HG03066 (cell line): ENCODE results near the gene CYP2W1.
A peak's percentile ranks its signal among the peaks of the same experiment; 100 is the strongest.

ENCODE experiments used
- ATAC-seq: cut with Tn5 transposase; IDR thresholded peaks from one replicate; pipeline ENCODE4 v1.9.1; 2021; ENCODE audit warnings: low read depth; ENCODE audit not compliant: unreplicated experiment

CYP2W1 gene

DNA sequence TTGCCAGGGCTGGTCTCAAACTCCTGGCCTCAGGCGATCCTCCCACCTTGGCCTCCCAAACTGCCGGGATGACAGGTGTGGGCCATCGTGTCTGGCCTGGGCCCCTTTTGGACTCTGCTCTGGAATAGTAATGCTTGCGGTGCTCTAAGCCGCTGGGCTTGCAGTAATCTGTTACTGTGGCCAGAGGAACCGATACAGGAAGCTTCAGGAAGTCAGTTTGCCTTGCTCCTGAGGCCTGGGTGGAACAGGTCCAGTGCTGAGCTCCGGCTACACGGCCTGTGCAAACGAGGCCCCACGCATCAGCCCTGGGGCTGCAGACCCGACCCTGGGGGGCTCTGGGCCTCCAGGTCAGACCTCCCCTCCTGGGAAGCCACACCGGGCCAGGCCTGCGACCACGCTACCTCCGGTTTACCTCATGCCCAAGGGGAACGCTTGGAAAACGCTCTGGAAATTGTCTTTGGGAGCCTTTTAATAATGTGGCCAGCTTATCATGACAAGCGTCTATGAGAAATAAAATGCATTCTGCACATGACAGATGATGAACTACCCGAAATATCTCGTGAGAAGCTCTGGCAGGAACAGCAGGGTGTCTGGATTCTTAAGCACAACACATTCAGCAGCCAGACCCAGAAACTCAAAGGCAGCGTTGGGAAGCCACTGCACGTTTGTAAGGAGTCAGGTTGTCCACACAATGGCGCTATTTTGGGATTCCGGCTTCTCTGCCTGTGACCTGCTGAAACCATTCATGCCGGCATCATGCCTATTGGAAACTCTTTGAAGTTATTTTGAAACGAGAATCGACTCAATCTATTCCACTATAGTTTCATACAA is 18.4 kb upstream of the CYP2W1 start:
- ATAC-seq: no peak

DNA sequence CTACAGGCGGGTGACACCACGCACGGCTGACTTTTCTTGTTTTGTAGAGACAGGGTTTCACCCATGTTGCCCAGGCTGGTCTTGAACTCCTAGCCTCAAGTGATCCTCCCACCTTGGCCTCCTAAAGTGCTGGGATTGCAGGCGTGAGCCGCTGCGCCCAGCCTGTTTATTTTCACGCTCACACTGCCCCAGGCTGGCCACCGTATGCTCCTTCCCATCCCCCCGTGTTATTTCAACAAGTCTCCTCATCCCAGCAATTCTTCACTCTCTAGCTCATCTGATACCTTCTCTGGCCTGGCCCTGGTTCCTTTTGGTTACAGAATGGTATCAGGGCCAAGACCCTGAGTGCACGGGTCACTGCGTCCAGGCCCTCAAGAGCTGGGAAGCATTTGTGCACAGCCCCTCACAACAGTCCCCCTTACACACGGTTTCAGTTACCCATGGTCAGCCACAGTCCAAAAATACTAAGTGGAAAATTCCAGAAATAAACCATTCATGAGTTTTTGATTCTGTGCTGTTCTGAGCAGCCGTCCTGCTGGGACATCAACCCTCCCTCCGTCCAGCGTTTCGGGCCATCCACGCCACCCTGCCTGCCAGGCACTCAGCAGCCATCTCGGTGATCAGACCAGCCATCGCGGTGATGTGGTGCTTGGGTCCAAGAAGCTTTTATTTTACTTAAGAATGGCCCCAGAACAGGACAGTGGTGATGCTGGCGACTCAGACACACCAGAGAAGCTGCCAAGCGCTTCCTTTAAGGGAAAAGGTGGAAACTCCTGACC is 16.5 kb upstream of the CYP2W1 start:
- no peak for ATAC-seq

DNA sequence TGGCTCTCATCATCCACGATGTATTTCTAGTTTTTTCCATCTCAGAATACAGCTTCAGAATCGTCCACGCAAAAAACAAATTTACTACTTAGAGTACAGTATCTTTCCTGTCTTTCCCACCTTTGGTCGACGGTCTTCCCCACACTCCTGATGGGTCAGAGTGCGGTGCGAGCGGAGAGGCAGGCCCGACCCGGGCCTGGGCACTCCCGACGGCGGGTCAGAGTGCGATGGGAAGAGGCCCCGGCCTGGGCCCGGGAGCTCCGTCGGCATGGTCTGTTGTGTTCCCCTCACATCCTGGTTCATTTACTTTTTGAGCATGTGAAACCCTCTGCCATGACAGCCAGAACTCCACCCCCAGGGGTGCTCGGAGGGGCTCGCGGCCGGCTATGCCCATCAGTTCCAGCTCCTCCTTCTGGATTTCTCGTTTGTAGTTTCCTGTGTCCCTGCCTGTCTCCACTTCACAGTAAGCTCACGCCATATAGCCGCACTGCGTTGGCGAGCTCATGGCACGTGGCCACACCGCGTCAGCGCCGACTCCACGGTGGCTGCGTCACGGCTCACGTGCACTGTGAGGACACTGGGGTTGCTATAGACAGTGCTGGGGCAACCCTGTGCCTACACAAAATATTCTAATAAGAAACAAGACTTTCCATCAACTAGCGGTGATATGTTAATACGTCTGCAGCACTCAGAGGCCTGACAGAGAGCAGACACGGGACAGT is 15.5 kb upstream of the CYP2W1 start:
- ATAC-seq: no peak

DNA sequence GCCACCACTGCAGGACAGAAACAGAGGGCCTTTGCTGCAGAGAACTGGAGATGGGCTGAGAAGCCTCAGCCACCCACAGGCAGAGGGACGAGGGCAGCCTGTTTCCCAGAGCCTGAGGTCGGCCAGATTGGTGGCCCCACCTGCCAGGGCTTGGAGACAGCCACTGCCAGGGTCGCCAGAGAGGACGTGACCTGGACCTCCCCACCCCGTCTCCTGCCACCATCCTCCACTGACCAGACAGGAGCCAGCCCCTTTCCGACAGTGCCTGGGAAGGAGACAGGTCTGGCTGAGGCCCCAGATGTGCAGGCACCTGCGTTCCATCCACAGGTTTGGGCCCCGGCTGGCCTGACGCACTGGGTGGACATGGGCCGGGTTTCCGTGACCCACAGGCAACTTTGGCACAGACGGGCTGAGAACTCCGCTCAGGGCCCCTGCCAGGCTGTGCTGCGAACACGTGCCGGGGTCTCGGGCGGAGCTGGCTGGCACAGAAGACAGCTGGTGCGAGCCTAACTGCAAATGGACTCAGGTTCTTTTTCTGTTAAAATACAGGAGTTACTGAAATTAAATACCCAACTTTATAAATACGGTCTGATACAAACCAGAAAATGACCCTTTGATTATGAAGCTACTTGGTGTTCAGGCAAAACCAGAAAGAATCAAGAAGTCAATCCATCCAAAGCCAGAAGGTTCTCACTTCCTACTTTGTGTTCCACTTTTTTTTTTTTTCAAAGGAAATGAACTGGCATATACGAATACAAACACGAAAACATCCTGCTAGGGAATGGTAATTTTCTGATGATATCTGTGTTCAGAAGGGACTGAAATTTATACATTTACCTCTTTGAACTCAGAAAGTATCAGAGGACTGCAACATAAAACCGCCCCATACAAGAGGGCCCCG is 14.5 kb upstream of the CYP2W1 start:
- no peak for ATAC-seq

DNA sequence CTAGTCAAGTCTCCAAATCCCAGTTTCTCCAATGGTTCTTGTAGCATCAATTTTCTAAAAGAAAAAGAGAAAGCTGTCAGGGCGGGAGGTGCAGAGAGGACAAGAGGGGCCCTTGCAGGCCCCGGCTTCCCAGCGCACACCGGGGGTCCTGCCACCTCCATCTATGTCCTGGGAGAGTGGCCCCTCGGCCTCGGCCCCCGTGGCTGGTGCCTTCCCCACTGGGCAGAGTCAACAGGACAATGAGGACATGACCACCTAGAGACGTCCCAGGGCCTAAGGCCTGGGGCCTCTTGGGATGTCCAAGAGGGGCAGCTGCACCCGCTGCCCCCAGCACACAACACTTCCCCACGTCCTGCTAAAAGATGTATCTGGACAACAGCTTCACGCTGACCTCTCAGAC is 13.6 kb upstream of the CYP2W1 start:
- no peak for ATAC-seq

DNA sequence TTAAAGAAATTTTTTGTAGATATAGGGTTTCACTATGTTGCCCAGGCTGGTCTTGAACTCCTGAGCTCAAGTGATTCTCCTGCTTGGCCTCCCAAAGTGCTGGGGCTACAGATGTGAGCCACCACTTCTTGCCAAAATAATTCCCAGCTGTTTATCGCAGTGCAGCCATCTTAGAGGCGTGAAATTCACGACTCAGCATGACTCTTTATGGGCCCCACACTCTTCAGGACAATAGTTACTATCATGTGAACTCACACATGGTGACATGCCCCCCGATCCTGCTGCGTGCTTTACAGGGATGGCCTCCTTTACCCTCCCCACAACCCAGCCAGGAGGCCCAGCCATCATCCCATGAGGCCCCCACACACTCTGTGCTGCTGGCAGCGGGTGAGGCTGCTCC is 12.2 kb upstream of the CYP2W1 start:
- no peak for ATAC-seq

DNA sequence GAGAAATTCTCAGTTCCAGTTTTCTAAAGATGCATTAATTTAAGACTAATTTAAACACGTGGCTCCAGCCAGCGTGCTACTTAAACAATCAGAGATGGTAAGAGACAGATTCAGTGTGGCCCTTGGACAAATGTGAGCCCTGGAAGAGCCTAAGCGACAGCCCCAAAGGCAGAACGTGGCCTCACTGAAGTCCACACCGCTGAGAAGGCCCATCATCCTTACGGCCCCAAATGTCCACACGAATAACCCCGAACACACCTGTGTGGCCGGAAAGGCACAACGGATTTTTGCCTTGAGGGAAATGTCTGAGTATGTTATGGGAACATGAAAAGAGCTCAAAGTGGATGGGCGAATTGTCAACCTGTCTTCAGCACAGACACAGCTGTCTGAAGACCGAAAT is 10.9 kb upstream of the CYP2W1 start:
- no peak for ATAC-seq

DNA sequence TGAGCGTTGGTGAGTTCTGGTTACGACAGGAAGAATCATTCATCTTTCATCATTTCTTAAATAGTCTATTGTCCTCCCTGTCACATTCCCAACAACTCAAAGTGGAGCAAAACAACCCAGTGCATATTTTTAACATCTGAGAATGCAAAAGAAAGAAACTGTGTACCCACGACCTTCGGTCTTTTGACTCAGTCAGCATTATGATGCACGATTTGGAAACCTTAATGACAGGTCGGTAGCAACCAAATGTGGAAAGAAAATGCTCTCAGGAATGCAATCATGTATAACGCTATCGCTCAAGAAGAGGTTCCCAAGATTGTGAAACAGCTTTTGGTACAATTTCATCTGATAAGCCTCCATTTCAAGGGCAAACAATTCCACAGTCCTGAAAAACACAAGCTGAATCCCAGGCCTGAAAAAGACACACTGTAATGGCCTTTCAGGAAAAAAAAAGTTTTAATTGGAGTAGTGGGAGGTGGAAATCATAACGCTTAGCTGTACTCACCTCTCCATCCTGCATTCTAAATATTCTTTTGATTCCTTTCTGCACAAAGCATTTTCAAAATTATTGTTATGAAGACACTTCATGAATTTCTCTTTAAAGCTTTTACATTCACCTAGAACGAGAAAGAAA is 10.2 kb upstream of the CYP2W1 start:
- no peak for ATAC-seq

DNA sequence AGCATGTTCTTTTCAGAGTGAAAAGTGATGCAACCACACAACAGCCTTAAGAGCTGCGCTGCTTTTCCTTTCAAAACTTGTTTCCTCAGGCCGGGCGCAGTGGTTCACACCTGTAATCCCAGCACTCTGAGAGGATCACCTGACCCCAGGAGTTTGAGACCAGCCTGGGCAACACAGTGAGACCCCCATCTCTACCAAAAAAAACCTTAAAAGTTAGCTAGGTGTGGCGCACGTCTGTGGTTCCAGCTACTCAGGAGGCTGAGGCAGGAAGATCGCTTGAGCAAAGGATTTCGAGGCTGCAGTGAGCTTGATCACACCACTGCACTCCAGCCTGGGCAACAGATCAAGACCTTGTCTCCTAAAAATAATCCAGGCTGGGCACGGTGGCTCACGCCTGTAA is 9.7 kb upstream of the CYP2W1 start:
- no peak for ATAC-seq

DNA sequence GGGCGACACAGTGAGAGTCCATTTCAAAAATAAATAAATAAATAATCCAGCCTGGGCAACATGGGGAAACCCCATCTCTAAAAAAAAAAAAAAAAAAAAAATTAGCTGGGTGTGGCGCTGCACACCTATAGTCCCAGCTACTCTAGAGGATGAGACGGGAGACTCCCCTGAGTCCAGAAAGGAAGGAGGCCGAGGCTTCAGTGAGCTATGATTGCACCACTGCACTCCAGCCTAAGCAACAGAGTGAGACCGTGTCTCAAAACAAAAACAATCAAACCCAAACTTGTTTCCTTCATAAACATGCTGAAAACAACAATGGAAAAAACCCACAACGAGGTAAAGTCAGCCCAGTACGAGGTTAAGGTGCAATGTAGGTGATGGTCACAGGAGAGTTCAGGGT is 8.8 kb upstream of the CYP2W1 start:
- no peak for ATAC-seq

DNA sequence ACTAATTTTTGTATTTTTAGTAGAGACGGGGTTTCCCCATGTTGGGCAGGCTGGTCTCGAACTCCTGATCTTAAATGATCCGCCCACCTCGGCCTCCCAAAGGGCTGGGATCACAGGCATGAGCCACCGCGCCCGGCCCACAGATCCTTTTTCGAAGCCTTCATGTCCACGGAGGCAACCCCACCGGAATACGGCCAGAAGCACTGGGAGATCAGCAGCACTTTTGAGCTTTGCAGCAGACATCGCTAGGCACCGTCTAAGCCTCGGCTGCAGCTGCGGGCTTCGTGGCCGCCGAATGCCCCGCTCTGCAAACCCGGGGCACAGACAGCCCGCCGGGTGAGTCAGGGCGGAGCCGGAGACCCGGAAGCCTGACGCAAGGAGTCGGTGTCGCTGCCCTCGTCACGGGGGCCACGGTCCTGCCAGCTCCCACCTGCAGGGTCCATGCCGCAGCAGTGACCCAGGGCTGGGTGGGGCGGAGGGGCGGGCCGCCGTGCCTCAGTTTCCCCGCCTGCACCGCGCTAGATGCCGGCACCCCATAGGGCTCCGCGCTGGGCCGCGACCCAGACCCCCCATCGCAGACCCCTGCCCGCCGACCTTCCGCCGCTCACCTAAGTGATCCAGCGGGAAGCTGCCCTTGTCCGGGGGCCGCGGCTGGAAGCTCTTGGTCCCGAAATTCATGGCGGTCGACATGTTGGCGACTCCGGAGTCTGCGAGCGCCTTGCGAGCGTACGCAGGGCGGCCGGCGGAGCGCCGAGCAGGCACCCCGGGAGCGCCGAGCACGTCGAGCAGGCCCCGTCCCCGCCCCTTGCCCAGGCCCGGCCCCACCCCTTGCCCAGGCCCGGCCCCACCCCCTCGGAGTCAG is 7.9 kb upstream of the CYP2W1 start, which contains the start of gene COX19:
Gene COX19, minus strand, starts transcription at position 730 of the 862 bp plus-strand sequence. Its CDS starts 40 bp downstream, at position 690.
- peak; percentile 71 for ATAC-seq

DNA sequence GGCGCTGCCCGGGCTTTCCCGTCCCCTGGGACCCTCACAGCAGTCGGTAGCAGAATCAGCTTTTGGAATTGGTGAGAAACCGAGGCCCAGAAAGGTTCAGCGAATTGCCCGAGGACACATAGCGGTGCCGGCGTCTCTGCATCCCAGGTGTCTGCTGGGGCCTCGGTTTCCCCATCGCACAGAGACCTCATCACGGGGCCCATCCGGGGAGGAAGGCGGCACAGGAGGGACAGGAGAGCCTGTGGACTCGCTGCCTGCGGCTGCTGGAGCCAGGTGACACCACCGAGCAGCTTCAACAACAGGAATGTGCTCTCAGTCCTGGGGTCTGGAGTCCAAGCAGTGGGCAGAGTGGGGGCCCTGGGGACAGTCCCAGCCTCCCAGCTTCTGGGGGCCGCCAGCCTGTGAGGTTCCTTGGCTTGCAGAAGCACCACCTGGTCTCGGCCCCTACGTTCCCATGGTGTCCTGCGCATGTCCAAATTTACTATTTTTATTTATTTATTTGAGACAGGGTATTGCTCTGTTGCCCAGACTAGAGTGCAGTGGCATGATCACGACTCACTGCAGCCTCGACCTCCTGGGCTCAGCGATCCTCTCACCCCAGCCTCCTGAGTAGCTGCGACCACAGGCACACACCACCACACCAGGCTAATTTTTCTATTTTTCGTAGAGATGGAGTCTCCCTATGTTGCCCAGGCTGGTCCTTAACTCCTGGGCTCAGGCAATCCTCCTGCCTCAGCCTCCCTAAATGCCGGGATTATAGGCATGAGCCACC is 7.1 kb upstream of the CYP2W1 start:
- ATAC-seq: no peak

DNA sequence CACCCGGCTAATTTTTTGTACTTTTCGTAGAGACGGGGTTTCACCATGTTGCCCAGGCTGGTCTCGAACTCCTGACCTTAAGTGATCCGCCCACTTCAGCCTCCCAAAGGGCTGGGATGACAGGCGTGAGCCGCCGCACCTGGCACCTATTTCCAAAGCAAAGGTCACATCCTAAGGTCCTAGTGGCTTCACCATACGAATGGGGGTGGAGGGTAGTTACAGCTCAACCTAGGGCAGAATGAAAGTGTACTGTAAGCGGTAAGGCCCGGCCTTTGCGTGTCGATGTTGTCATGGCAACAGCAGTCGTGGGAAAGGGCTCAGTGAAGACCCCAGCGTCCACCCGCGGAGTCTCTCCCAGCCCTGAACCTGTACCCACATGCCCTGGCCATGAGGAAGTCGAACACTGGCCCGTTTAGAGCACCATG is 6.1 kb upstream of the CYP2W1 start:
- no peak for ATAC-seq

DNA sequence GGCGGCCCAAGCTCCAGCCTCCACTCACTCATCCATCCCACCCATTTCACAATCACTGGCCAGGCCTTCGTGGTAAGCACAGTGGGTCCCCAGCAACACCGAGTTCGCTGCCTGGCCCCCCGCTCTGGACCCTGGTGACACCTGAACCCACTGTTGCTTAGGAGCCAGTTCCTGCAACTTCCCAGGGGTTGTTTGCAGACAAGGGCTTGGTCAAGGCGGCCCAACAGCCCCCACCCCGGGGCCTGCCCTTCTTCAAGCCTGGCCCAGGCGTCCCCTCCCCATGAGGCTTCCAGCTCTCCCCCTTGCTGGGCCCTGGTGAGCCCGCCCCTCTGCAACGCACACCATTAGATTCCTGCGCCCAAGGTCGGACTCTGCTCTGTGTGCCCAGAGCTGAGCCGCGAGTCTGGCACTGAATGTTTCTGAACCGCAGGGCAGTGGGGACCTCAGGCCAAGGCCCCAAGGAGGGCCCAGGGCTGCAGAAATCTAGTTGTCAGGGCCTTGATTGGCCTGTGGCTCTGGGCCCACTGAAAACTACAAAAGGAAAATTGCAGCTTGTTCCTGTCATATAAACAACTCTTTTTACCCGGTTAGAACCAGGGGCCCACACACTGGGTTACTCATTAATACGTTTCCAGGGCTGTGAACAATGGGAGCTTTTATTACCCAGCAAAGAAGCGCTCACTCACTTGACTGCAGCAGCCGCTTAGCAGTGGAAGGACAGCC is 5.5 kb upstream of the CYP2W1 start:
- no peak for ATAC-seq

DNA sequence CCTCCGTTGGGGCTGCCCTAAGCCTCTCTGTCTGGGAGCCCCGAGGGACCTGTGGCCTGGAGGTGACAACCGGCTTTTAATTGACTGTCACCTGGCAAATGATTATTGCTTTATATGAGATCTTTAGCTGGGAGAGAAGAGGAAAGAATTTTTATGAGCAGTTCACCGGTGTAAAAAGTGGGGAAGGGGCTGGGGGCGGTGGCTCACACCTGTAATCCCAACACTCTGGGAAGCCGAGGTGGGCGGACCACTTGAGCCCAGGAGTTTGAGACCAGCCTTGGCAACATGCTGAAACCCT is 5.0 kb upstream of the CYP2W1 start:
- no peak for ATAC-seq

DNA sequence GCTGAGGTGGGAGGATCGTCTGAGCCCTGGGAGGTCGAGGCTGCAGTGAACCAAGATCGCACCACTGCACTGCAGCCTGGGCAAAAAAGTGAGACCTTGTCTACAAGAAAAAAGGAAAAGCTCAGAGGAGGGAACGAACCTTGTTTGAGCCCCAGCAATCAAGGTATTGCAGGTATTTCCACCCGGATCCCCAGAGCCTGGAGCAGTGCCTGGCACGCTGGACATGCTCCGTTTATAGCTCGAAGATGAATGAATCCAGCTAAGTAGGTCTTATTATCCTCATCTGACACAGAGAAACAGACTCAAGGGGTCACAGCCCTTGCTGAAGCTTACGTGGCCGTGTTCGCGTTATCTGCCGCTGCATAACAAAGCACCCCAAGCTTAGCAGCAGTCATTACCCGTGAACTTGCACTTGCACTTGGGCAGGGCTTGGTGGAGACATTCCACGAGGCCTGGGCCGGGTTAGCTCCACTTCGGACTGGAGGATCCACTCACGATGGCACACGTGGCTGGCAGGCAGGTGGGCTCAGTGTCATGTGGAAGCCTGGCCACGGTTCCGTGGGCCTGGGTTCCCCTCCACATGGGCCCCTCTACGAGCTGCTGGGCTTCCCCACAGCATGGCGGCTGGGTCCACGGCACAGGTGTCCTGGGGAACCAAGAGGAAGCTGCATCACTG is 4.4 kb upstream of the CYP2W1 start:
- no peak for ATAC-seq

DNA sequence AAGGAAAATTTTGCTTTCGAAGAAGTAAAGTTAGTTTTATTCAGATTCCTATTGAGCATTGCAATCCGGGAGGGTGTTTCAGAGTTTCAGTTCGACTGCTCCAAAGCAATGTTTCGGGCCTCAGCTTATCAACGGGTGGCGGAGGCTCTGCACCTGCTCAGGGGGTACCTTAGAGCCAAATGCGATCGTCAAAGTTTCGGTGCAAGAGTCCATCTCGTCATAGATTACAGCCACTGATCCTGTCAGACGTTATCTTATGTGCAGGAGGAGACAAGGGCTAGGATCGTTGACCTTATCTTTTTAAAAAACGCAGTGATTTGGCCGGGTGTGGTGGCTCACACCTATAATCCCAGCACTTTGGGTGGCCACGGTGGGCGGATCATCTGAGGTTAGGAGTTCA is 3.8 kb upstream of the CYP2W1 start:
- no peak for ATAC-seq
